Stimulated activated naive B cell treated with anti-CD40 and anti-IgM and Interleukin-4, amounts not matched to agents 10 μg/mL and 1 μg/mL and 100 μg/mL, for 72 hours (primary cell): ENCODE results near the gene DALRD3.

ENCODE experiments used
- ATAC-seq, 2 donors: fragments of 150-1000 bp; cut with Tn5 transposase; replicated peaks; 2 replicates each; pipeline ENCODE4 v1.10.0; 2021; ENCODE audit warnings: moderate library complexity in 1 of 2
- DNase-seq: peaks from one replicate; pipeline ENCODE4 v3.0.0; 2021
- H3K27ac Mint-ChIP-seq: one replicate; pipeline ENCODE4 v1.8.0; 2022; ENCODE audit warnings: mild to moderate bottlenecking, mixed read lengths
- H3K27me3 Mint-ChIP-seq, 2 donors: one replicate each; pipeline ENCODE4 v1.8.0; 2022; ENCODE audit warnings: mixed read lengths in 2 of 2
- H3K36me3 Mint-ChIP-seq, 2 donors: one replicate each; pipeline ENCODE4 v1.8.0; 2022; ENCODE audit warnings: mixed read lengths in 2 of 2, mild to moderate bottlenecking in 1 of 2
- H3K4me1 Mint-ChIP-seq, 2 donors: one replicate each; pipeline ENCODE4 v1.8.0; 2022; ENCODE audit warnings: mixed read lengths in 2 of 2, mild to moderate bottlenecking in 1 of 2
- H3K4me3 Mint-ChIP-seq, 2 donors: one replicate each; pipeline ENCODE4 v1.8.0; 2022; ENCODE audit warnings: mild to moderate bottlenecking in 2 of 2, mixed read lengths in 2 of 2, moderate library complexity in 1 of 2
- H3K9me3 Mint-ChIP-seq, 2 donors: one replicate each; pipeline ENCODE4 v1.8.0; 2022; ENCODE audit warnings: mixed read lengths in 2 of 2, mild to moderate bottlenecking in 1 of 2

DALRD3 gene

DNA sequence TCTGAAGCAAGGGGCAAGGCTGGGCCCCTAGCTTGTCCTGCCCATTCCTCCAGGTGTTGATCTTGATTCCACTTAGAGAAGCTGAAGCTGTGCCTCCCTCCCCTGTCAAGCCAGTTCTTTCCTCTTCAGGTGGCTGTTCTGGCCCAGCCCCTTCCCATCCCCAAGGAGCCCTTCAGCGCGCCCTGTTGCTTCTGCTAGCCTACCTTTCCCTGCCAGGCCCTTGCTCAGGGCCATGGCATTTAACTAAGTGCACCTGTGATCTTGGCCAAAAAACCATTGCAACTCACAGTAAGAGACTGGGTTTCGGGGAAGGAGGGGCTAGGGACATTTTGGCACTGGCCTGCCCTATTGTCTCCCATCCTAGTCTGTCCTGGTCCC is 13.1 kb downstream of the DALRD3 start:
- Mint-ChIP-seq H3K9me3 (no peaks in the 10 kb centered on the region), H3K36me3 (peaks cover 24 to 27% of the 10 kb centered on the region in 2 donors), H3K27me3 (no peaks in the 10 kb centered on the region), H3K4me1 (peaks cover 22 to 35% of the 10 kb centered on the region in 2 donors), H3K27ac (no peak overlapping the region), H3K4me3 (no peak overlapping the region)
- ATAC-seq (no peak), DNase-seq (no peak)

DNA sequence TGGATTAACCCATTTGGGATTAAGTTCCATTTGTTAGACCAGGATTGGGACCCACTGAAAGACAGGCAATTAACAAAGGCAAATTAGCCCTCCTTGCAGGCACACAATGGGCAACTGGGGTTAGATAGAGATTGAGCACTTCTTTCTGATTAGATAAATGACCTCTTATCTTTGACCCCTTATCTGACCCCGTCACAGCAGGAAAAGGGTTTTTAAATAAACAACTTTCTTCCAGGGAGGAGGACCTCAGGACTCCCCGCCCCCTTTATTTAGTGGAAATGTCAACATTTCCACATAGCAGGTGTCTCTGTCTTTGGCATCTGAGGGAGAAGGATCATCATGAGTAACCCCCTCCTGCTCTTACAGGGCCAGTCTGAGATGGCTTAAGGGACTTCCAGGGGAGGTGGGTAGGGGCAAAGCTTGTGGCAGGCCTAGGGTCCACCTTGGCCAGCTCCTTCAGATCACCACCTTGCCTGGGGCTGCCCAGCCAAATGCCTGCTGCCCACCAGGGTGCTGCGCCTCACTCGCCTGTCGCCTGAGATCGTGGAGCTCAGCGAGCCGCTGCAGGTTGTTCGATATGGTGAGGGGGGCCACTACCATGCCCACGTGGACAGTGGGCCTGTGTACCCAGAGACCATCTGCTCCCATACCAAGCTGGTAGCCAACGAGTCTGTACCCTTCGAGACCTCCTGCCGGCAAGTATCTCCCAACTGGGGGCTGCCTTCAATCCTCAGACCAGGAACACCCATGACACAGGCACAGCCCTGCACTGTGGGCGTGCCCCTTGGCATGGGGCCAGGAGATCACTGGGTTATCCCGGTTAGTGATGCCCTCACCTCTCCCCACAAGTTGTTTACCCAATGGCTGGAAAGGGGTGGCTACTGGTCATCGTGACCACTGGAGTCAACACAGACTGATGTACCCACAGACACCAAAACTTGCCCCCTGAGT is 13.8 kb downstream of the DALRD3 start:
- Mint-ChIP-seq H3K4me1 (peaks cover 24 to 33% of the 10 kb centered on the region in 2 donors), H3K27ac (no peak overlapping the region)

DNA sequence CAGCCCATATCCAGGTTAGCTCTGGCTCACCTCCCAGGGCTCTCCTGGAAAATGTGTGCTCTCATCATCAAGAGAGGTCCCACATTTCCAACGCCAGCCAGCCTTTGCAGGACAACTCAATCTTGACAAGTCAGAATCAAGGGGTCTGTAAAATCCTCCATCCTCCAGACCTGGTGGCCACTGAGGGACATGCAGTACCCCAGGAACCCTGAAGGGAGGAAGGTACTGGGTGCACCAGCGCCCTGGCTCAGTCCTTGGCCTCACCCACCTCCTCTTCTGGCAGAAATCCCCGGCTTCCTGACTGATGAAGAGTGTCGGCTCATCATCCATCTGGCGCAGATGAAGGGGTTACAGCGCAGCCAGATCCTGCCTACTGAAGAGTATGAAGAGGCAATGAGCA is 17.2 kb downstream of the DALRD3 start:
- Mint-ChIP-seq H3K4me1 (peaks cover 1 to 3% of the 10 kb centered on the region in 2 donors), H3K9me3 (no peaks in the 10 kb centered on the region), H3K27me3 (no peaks in the 10 kb centered on the region), H3K27ac (no peak overlapping the region), H3K36me3 (peaks cover 7 to 8% of the 10 kb centered on the region in 2 donors), H3K4me3 (no peak overlapping the region)
- DNase-seq (no peak), ATAC-seq (peak in 1 of 2 donors; percentile 35)

More for the DNA sequence above, 13.8 kb downstream of the DALRD3 start:
- peaks cover 23 to 24% of the 10 kb centered on the region in 2 donors for H3K36me3 Mint-ChIP-seq
- no peaks in the 10 kb centered on the region for H3K9me3 Mint-ChIP-seq
- DNase-seq, result no peak
- ATAC-seq, result no peak
- H3K4me3 Mint-ChIP-seq, result no peak overlapping the region
- no peaks in the 10 kb centered on the region for H3K27me3 Mint-ChIP-seq

DNA sequence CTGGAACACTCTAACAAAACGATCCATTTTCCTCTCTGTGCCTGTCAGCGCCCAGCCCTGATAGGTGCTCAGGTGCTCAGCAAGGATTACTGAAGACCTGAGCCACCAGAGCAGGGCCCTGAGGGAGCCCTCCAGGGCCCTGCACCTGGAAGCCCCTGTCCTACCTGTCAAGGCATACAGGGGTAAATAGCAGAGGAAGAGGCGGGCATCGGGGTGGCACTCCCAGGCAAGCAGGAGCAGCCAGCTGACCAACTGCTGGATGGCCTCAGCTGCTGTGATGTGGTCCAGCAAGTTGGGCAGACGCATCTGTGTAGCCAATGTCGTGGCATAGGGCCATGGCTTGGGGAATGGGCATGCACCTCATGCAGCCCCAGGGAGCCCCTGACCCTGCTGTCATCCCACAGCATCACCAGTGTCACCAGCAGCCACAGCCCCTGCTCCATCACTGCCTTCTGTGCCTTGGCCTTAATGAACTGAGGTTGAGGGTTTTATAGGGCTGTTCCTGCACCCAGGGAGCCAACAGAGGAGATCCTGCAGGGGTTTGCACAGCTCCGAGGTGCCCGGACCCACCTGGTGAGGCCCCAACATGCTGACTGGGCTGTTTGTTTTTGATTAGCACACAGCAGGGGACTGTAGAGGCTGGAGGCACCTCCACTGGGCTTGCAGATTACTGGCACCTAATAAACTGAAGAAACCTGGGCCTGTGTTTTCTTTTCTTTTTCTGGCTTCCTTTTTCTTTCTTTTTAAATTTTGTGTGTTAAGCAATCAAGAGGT is 19.1 kb downstream of the DALRD3 start:
- H3K4me3 Mint-ChIP-seq, result no peak overlapping the region
- H3K27ac Mint-ChIP-seq, result no peak overlapping the region
- DNase-seq, result no peak
- no peaks in the 10 kb centered on the region for H3K27me3 Mint-ChIP-seq
- no peak for ATAC-seq
- H3K9me3 Mint-ChIP-seq, result no peaks in the 10 kb centered on the region
- H3K4me1 Mint-ChIP-seq, result peaks cover 5 to 8% of the 10 kb centered on the region in 2 donors
- peaks cover 16 to 21% of the 10 kb centered on the region in 2 donors for H3K36me3 Mint-ChIP-seq

DNA sequence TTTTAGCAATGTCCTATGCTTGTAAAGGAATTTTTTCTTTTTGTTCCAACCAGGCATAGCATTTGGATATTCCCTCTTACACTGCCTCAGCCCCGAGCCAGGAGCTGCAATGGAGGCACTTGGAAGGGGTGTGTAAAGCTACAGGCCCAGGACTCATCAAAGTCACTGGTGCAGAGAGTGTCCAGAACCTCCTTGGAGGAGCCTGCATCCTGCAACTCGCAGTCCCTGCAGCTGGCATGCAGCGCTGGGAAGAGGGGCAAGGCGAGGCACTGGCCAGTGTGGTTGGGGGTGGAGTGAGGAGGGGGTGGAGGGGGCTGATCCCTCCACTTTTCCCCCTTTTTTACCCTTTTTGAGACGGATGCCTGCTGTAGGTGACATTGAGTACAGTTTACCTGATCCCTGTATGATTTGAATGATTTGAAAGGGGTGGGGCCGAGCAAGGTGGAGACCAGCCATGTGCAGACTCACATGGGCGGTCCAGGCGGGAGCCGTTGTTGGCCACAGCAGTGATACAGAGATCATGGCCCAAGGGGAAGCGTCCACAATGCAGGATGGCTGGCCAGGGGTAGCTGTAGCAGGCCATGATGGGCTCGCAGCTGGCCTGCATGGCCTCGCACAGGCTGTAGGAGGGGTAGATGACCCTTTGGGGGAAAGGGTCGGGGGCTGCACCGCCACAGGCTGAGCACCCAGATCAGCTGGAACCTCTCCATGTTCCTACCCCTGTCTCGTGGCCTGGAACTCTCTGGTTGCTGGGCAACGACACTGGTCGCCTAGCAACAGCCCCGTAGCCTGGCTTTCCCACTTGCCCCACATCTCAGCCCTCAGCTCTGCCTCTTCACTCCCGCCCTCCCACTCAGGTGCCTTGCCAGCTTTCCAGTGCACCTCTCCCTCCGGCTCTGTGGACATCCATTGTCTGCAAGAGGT is 20.4 kb downstream of the DALRD3 start:
- no peak for ATAC-seq

DNA sequence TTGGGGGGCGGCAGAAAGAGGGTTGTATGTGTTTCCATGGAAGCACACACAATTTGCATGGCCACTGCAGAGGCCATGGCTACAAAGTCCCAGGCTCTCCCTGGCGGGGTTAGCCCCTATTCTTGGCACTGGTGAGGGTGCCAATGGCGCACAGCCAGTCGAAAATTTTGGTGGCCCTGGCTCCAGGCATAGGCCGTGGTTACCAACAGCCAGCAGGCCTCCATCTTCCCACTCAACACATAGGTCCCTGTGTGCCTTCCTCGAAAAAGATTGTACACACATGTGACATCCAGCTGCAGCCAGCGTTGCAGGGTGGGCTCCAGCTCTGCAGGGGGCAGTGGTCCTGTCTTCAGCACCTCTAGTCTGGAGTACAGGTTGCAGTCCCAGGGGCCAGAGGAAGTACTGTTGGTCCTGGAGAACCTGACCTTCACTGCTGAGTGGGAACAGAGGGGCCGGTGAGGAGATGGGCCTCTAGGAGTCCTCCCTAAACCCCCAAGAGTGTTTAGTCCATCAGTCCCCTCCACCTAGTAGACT is 21.2 kb downstream of the DALRD3 start:
- H3K27me3 Mint-ChIP-seq, result no peaks in the 10 kb centered on the region
- no peaks in the 10 kb centered on the region for H3K9me3 Mint-ChIP-seq
- peak overlapping the region; percentile 11 for H3K27ac Mint-ChIP-seq
- ATAC-seq (no peak), DNase-seq (no peak)
- peaks cover 18 to 19% of the 10 kb centered on the region in 2 donors for H3K36me3 Mint-ChIP-seq
- H3K4me3 Mint-ChIP-seq, result no peak overlapping the region
- H3K4me1 Mint-ChIP-seq, result peaks cover 7 to 15% of the 10 kb centered on the region in 2 donors

More for the DNA sequence above, 20.4 kb downstream of the DALRD3 start:
- H3K36me3 Mint-ChIP-seq, result peaks cover 20 to 21% of the 10 kb centered on the region in 2 donors
- H3K27ac Mint-ChIP-seq, result peak overlapping the region; percentile 62
- H3K27me3 Mint-ChIP-seq, result no peaks in the 10 kb centered on the region
- no peak overlapping the region for H3K4me3 Mint-ChIP-seq
- H3K4me1 Mint-ChIP-seq, result peaks cover 7 to 15% of the 10 kb centered on the region in 2 donors
- no peaks in the 10 kb centered on the region for H3K9me3 Mint-ChIP-seq
- no peak for DNase-seq

DNA sequence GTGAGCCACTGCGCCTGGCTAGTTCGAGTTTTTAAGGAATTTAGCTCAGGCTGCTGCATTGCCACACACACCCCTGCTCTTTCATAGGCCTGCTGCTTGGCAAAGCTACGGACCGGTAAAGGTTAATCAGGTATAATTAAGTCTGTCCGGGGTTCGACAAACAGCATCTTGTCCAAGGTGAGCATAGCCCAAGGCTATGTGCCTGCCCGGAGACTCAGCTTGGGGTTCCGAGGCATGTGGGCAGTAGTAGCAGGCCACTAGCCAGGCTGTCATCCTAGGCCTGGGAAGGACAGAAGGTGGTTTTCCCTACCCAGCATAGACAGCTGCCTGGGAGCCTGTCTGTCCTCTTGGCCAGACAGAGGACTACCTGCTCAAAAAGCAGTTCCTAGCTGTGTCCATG is 21.7 kb downstream of the DALRD3 start:
- no peak overlapping the region for H3K27ac Mint-ChIP-seq
- peaks cover 10 to 20% of the 10 kb centered on the region in 2 donors for H3K4me1 Mint-ChIP-seq
- H3K4me3 Mint-ChIP-seq, result no peak overlapping the region
- DNase-seq (no peak), ATAC-seq (no peak)
- no peaks in the 10 kb centered on the region for H3K9me3 Mint-ChIP-seq
- H3K36me3 Mint-ChIP-seq, result peaks cover 16 to 17% of the 10 kb centered on the region in 2 donors
- H3K27me3 Mint-ChIP-seq, result no peaks in the 10 kb centered on the region

DNA sequence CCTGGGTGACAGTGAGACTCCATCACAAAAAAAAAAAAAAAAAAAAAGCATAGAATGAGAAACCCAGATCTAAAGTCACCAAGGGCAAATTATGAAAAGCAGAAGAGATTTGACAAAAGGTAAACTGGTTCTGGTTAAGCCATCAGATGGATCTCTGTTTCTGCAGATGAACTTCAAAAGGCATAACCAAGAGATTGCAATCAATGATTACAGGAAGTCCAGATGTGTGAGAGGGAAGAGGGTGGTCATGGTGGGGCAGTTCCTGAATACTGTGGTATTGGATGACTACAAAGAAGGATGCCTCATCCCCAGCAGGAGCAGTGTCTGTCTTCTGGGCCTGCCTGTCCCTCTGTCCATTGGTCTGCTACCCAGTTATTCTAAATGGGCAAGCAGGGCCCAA is 24.5 kb downstream of the DALRD3 start:
- peaks cover 21 to 42% of the 10 kb centered on the region in 2 donors for H3K4me1 Mint-ChIP-seq
- no peaks in the 10 kb centered on the region for H3K9me3 Mint-ChIP-seq
- no peak for ATAC-seq
- H3K27ac Mint-ChIP-seq, result peak overlapping the region; percentile 15
- H3K27me3 Mint-ChIP-seq, result no peaks in the 10 kb centered on the region
- H3K36me3 Mint-ChIP-seq, result peaks cover 16 to 20% of the 10 kb centered on the region in 2 donors
- H3K4me3 Mint-ChIP-seq, result no peak overlapping the region
- no peak for DNase-seq

DNA sequence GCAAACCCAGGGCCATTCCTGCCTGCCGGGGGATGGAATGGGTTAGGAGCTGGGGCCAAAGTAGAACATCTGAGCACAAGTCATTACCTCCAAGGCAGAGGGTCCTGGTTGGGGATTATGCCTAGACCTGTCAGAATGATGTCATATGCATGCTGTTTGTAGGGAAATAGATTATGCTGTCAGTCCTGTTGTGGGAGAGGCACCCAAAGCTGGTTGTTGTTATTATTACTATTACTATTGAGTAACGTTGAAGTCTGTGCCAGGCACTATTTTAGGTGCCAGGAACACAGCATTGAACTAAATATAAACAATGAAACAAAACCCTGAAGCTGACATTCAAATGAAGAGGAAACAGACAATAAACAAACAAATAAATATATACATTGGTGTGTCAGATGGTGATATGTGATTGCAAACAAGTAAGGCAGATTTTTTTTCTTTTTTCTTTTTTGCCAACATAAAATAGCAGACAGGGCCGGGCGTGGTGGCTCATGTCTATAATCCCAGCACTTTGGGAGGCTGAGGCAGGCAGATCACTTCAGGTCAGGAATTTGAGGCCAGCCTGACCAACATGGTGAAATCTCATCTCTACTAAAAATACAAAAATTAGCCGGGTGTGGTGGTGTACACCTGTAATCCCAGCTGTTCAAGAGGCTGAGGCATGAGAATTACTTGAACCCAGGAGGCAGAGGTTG is 26.4 kb downstream of the DALRD3 start:
- H3K4me3 Mint-ChIP-seq, result peak overlapping the region in 1 of 2 donors; percentile 48
- no peaks in the 10 kb centered on the region for H3K9me3 Mint-ChIP-seq
- H3K27ac Mint-ChIP-seq, result peak overlapping the region; percentile 56
- peaks cover 23 to 51% of the 10 kb centered on the region in 2 donors for H3K4me1 Mint-ChIP-seq
- no peak for DNase-seq
- no peaks in the 10 kb centered on the region for H3K27me3 Mint-ChIP-seq
- H3K36me3 Mint-ChIP-seq, result peaks cover 18 to 19% of the 10 kb centered on the region in 2 donors
- no peak for ATAC-seq

DNA sequence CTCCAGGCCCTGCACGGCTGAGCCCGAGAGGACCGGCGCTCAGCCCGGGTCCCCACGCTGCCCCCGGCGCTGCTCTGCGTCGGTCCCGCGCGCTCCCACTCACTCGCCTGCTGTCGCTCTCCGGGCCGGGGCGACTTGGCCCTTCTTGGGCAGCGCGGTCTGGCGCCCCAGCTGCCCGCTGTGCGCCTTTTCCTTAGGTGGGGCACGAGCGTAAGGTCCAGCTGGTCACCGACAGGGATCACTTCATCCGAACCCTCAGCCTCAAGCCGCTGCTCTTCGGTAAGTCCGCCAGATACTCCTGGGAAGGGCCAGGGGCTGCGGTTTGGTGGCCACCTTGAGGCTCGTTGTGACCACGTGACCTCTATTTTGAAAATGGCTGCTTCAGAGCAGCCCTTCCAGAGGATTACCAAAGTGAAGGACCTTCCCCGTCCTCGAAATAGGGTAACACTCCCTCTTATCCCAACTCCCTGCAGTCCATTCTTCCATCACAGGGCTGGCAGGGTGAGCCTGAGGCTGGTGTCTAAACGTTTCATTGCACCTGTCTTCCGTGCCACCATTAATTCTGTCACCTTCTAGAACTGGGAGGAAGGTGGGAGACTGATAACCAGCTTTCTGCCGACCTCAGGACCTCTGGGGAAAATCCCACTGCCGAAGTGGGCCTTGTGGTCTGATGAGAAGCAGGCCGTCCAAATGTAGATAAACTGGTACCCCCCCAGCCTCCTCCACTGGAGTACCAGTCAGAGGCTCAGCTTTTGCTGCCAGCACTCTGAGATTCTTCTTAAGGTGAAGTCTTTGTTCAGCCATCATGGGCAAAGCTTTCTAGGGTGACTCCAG is 27.5 kb downstream of the DALRD3 start:
- Mint-ChIP-seq H3K36me3 (peaks cover 20 to 25% of the 10 kb centered on the region in 2 donors), H3K27me3 (no peaks in the 10 kb centered on the region), H3K27ac (peak overlapping the region; percentile 93), H3K9me3 (no peaks in the 10 kb centered on the region), H3K4me1 (peaks cover 26 to 51% of the 10 kb centered on the region in 2 donors), H3K4me3 (peak overlapping the region; percentile 90 to 91)
- DNase-seq (no peak), ATAC-seq (peak; percentile 20 to 35)

DNA sequence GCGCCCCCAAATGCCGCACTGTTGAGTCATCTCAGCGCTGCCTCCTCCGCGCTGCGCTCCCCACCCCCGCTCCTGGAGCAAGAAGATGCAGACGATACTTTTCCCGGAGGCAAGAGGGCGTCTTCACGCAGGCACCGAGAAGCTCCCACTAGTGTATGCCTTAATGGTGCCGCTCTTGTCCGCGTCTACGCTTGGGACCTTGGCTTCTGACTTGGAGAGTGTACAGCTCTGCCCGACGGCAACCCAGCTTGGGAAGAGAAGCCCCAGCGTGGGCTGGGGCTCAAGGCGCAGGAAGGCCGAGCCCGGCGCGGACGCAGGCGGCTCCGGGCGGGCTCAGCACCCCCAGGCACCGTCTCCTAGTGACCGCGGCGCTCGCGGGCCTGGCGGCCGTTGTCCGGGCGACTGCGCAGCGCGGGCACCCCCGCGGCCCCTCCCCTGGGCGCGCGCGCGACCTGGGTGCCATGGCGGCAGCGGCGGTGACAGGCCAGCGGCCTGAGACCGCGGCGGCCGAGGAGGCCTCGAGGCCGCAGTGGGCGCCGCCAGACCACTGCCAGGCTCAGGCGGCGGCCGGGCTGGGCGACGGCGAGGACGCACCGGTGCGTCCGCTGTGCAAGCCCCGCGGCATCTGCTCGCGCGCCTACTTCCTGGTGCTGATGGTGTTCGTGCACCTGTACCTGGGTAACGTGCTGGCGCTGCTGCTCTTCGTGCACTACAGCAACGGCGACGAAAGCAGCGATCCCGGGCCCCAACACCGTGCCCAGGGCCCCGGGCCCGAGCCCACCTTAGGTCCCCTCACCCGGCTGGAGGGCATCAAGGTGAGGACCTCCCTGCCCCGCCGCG is 28.4 kb downstream of the DALRD3 start, which contains the start of gene P4HTM:
TSS of gene P4HTM (plus strand) at position 446 of the 840 bp plus-strand sequence. CDS start at position 462, 16 bp downstream.
- no peaks in the 10 kb centered on the region for H3K27me3 Mint-ChIP-seq
- peak; percentile 81 to 82 for ATAC-seq
- H3K4me1 Mint-ChIP-seq, result peaks cover 26 to 46% of the 10 kb centered on the region in 2 donors
- DNase-seq, result peak; percentile 77
- peak within 1 kb of the TSS; percentile 97 for H3K27ac Mint-ChIP-seq
- H3K4me3 Mint-ChIP-seq, result peak within 1 kb of the TSS; percentile 97 to 98
- H3K36me3 Mint-ChIP-seq, result peaks cover 11 to 29% of the 10 kb centered on the region in 2 donors
- no peaks in the 10 kb centered on the region for H3K9me3 Mint-ChIP-seq
